Lung (tissue), 16 donors: ENCODE data around the gene IGLL5. TPM values are rescaled to one million over a fixed set of nuclear protein-coding genes. Genes with fewer than 3 reads are reported as not detected.

ENCODE experiments used
- ATAC-seq: fragments of 200-7000 bp; cut with Tn5 transposase; one replicate; pipeline ENCODE4 v1.9.1; 2020; ENCODE audit warnings: moderate number of reproducible peaks; ENCODE audit not compliant: insufficient read depth, low FRiP score
- DNase-seq, 3 donors: peaks; one replicate each; pipeline ENCODE4 v3.0.0-alpha.2; 2013 to 2017
- H3K27ac ChIP-seq, 2 donors: one replicate each; pipeline ENCODE4 v1.5.1; 2013; ENCODE audit warnings: mild to moderate bottlenecking in 2 of 2, moderate library complexity in 2 of 2, control low read depth in 1 of 2, inconsistent platforms in 1 of 2, low read depth in 1 of 2, low read length in 1 of 2
- H3K27me3 ChIP-seq, 3 donors: one replicate each; pipeline ENCODE4 v1.5.1; 2013; ENCODE audit warnings: low read length in 2 of 3; ENCODE audit not compliant: control insufficient read depth in 3 of 3, insufficient read depth in 3 of 3
- H3K36me3 ChIP-seq, 4 donors: one replicate each; pipeline ENCODE4 v1.5.1; 2013; ENCODE audit warnings: low read length in 4 of 4, mild to moderate bottlenecking in 1 of 4, moderate library complexity in 1 of 4; ENCODE audit not compliant: control insufficient read depth in 4 of 4, insufficient read depth in 4 of 4
- H3K4me1 ChIP-seq, 5 donors: one replicate each; pipeline ENCODE4 v1.5.1; 2013; ENCODE audit warnings: low read length in 5 of 5, mild to moderate bottlenecking in 2 of 5, moderate library complexity in 1 of 5; ENCODE audit not compliant: control insufficient read depth in 5 of 5, insufficient read depth in 5 of 5
- H3K4me3 ChIP-seq: one replicate; pipeline ENCODE4 v1.5.1; 2013; ENCODE audit warnings: mild to moderate bottlenecking, control low read depth, moderate library complexity
- H3K9ac ChIP-seq, 2 donors: one replicate each; pipeline ENCODE4 v1.5.1; 2013; ENCODE audit warnings: low read length in 2 of 2, control low read depth in 1 of 2; ENCODE audit not compliant: insufficient read depth in 1 of 2
- H3K9me3 ChIP-seq, 4 donors: one replicate each; pipeline ENCODE4 v1.5.1; 2013; ENCODE audit warnings: low read length in 3 of 4, mild to moderate bottlenecking in 1 of 4, moderate library complexity in 1 of 4; ENCODE audit not compliant: control insufficient read depth in 4 of 4, insufficient read depth in 3 of 4
- WGBS, 2 donors: extraction: QIAGEN DNeasy Blood & Tissue Kit; methylation state at CpG; one replicate each; pipeline ENCODE4 v1.1.7; 2013; 5-methylcytosine and 5-hydroxymethylcytosine counted together
- long read RNA-seq, 5 donors: transcript quantifications; one replicate each; lab custom pipeline, GENCODE V29; 2026
- polyA plus RNA-seq, 2 donors: library from polyadenylated mRNA; stranded (reverse); fragments of 200-250 nt; gene quantifications; one replicate each; pipeline ENCODE4 v1.2.1, GENCODE V29; 2013
- total RNA-seq, 2 donors: library from RNA; depleted of rRNA in 1 of 2; stranded (reverse); fragments of >200 nt in 1 of 2; gene quantifications; one replicate each; pipeline ENCODE4 v1.2.1, GENCODE V29; 2014 to 2021
- TF ChIP-seq, protein P1 (sequence below): IDR thresholded peaks from 2 replicates; pipeline ENCODE4 v1.5.1; 2012; ENCODE audit warnings: mild to moderate bottlenecking; ENCODE audit errors: control extremely low read depth, extremely low read depth
- donor health status: control.
- donor health status: control.
- donor health status: Bipolar disorder and iron deficiency.
- donor health status: healthy.
- donor health status: DM: yes; HTN: yes; CAD: no.

Gene IGLL5
- 10 to 100 TPM in 1 of 2 donors, 1 to 10 TPM in 1; 5.4 to 21.5 TPM for total RNA-seq
- 10 to 100 TPM in 1 of 2 donors, 1 to 10 TPM in 1; 6.1 to 16.4 TPM for polyA plus RNA-seq
- long read RNA-seq, donor 1: 0 reads
- long read RNA-seq, donor 2: 0 reads
- long read RNA-seq, donor 3: 0 reads
- long read RNA-seq, donor 4: 0 reads
- long read RNA-seq, donor 5: 0 reads

DNA sequence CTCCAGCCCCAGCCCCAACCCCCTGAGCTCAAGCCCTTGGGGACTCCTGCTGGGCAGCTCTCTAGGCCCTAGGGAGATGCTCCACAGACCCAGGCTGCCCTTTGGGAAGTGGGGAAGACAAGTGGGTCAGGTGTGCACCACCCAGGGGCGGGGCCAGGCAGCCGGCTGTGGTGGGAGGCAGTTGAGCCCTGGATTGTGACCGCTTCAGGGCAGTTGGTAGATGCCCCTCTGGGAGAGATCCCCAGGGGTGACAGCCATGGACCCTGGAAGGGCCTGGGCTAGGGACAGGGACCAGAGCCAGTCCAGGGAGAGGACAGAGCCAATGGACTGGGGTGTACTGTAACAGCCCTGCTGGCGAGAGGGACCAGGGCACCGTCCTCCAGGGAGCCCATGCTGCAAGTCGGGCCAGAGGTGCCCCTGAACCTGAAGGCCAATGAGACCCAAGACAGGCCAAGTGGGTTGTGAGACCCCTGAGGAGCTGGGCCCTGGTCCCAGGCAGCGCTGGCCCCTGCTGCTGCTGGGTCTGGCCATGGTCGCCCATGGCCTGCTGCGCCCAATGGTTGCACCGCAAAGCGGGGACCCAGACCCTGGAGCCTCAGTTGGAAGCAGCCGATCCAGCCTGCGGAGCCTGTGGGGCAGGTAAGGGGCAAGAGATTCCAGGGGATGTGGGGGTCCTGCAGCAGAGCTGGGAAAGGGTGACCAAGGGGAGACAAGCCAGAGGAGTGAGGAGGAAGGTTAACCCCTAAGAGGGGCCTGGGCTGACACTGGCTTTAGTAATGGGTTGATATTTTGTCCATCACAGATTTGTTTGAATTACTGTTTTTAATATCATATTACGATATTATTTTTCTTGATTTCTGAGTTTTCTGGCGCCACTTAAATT is at the start of gene IGLL5:
TSS of gene IGLL5 (plus strand) at position 196 of the 883 bp plus-strand sequence. CDS start at position 434, 238 bp downstream.
- WGBS, 2 donors: 82 to 92% methylated on average over 14 to 15 of the region's 15 CpGs
- Histone ChIP-seq H3K4me3 (no peak within 1 kb of the TSS), H3K9ac (no peak within 1 kb of the TSS), H3K27me3 (peaks cover 0 to 8% (median 0%) of the 10 kb centered on the region in 3 donors), H3K9me3 (no peaks in the 10 kb centered on the region), H3K27ac (no peak within 1 kb of the TSS), H3K4me1 (no peaks in the 10 kb centered on the region), H3K36me3 (no peaks in the 10 kb centered on the region)
- TF ChIP-seq, protein P1, sequence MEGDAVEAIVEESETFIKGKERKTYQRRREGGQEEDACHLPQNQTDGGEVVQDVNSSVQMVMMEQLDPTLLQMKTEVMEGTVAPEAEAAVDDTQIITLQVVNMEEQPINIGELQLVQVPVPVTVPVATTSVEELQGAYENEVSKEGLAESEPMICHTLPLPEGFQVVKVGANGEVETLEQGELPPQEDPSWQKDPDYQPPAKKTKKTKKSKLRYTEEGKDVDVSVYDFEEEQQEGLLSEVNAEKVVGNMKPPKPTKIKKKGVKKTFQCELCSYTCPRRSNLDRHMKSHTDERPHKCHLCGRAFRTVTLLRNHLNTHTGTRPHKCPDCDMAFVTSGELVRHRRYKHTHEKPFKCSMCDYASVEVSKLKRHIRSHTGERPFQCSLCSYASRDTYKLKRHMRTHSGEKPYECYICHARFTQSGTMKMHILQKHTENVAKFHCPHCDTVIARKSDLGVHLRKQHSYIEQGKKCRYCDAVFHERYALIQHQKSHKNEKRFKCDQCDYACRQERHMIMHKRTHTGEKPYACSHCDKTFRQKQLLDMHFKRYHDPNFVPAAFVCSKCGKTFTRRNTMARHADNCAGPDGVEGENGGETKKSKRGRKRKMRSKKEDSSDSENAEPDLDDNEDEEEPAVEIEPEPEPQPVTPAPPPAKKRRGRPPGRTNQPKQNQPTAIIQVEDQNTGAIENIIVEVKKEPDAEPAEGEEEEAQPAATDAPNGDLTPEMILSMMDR: no peak
- no peak for ATAC-seq
- DNase-seq: no peak

DNA sequence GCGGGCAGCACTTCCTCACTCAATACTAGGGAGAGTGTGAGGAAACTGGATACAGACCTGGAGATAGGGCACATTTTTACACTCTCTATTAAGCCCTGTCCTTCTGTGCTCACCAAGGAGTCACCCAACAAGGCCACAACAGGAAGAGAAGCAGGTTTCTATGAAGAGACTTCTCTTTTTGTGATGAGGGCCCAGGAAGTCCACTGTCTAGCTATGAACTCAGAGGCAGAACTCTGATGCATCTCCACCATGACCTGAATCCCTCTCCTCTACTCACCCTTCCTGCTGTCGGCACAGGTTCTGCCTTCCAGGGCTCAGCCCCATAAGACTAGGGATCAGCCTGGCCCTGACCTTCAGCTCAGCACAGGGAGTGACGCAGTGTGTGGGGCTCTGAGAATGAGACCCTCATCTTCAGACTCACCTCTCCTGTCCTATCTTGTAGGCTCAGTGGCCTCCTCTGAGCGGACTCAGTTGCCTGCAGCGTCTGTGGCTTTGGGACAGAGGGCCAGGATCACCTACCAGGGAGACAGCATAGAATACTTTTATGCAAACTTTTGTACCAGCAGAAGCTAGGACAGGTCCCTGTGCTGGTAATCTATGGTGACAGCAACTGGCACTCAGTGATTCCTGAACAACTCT is 49.3 kb upstream of the IGLL5 start:
- H3K9ac ChIP-seq: no peak overlapping the region
- no peak for ATAC-seq
- peaks cover 0 to 2% (median 0%) of the 10 kb centered on the region in 4 donors for H3K9me3 ChIP-seq
- no peak for DNase-seq
- no peak overlapping the region for H3K4me3 ChIP-seq
- H3K27me3 ChIP-seq: no peaks in the 10 kb centered on the region
- no peaks in the 10 kb centered on the region for H3K4me1 ChIP-seq
- 87 to 90% methylated on average over 5 of the region's 5 CpGs for WGBS, 2 donors
- TF ChIP-seq, protein P1: no peak
- no peak overlapping the region for H3K27ac ChIP-seq
- H3K36me3 ChIP-seq: no peaks in the 10 kb centered on the region

DNA sequence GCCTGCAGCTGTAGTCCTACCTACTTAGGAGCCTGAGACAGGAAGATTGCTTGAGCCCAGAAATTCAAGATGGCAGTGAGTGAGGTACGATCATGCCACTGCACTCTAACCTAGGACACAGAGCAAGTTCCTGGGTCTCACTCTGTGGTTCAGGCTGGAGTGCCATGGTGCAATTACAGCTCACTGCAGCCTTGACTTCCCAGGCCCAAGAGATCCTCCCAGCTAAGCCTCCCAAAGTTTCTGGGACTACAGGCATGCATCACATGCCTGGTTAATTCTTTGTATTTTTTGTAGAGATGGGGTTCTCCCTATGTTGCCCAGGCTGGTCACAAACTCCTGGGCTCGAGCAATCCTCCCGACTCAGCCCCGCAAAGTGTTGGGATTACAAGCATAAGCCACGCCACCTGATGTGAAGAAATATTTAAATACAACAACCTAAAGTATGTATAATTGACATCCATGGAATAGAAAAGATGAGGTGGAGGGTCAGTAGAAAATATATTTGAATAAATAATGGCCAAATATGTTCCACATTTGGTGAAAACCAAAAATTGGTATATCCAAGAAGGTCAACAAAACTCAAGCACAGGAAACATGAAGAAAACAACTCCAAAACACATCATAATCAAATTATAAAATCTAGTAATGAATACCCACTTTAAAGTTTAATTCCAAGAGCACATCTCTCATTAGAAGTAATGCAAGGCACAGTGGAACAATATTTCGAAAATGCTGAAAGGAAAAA is 47.9 kb upstream of the IGLL5 start:
- WGBS, 2 donors: 75 to 92% methylated on average over 6 of the region's 6 CpGs
- no peak for DNase-seq
- Histone ChIP-seq H3K9me3 (peaks cover 0 to 2% (median 0%) of the 10 kb centered on the region in 4 donors), H3K4me3 (no peak overlapping the region), H3K27me3 (no peaks in the 10 kb centered on the region), H3K9ac (no peak overlapping the region), H3K36me3 (no peaks in the 10 kb centered on the region), H3K27ac (no peak overlapping the region), H3K4me1 (no peaks in the 10 kb centered on the region)
- no peak for ATAC-seq
- TF ChIP-seq, protein P1: no peak
